GM10266 (cell line): ENCODE results near the gene DENND4A.
A peak's percentile ranks its signal among the peaks of the same experiment; 100 is the strongest.

Experiments used
- DNase-seq: peaks from one replicate; pipeline ENCODE4 v3.0.0; 2012; ENCODE audit errors: extremely low spot score
- TF ChIP-seq, protein P1 (sequence below): IDR thresholded peaks from 2 replicates; pipeline ENCODE4 v1.5.1; 2012; ENCODE audit warnings: mild to moderate bottlenecking, low read depth; ENCODE audit not compliant: control insufficient read depth, insufficient read depth; ENCODE audit errors: missing control alignments

DENND4A gene

DNA sequence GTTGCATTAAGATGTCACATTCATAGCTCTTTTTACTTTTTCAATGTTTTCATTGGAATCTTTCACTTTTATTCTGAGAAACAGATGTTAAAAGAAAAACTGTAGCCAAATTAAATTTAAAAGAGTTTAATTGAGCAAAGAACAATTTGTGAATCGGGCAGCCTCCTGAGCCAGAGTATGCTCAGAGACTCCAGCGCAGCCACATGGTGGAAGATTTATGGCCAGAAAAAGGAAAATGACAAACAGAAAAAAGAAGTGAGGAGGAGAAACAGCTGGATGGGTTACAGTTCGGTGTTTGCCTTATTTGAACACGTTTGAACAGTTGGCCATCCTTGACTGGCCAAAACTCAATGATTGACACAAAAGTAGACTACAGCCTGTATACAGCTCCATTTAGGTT is 43.4 kb upstream of the DENND4A start:
- no peak for DNase-seq
- TF ChIP-seq, protein P1, sequence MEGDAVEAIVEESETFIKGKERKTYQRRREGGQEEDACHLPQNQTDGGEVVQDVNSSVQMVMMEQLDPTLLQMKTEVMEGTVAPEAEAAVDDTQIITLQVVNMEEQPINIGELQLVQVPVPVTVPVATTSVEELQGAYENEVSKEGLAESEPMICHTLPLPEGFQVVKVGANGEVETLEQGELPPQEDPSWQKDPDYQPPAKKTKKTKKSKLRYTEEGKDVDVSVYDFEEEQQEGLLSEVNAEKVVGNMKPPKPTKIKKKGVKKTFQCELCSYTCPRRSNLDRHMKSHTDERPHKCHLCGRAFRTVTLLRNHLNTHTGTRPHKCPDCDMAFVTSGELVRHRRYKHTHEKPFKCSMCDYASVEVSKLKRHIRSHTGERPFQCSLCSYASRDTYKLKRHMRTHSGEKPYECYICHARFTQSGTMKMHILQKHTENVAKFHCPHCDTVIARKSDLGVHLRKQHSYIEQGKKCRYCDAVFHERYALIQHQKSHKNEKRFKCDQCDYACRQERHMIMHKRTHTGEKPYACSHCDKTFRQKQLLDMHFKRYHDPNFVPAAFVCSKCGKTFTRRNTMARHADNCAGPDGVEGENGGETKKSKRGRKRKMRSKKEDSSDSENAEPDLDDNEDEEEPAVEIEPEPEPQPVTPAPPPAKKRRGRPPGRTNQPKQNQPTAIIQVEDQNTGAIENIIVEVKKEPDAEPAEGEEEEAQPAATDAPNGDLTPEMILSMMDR = no peak

DNA sequence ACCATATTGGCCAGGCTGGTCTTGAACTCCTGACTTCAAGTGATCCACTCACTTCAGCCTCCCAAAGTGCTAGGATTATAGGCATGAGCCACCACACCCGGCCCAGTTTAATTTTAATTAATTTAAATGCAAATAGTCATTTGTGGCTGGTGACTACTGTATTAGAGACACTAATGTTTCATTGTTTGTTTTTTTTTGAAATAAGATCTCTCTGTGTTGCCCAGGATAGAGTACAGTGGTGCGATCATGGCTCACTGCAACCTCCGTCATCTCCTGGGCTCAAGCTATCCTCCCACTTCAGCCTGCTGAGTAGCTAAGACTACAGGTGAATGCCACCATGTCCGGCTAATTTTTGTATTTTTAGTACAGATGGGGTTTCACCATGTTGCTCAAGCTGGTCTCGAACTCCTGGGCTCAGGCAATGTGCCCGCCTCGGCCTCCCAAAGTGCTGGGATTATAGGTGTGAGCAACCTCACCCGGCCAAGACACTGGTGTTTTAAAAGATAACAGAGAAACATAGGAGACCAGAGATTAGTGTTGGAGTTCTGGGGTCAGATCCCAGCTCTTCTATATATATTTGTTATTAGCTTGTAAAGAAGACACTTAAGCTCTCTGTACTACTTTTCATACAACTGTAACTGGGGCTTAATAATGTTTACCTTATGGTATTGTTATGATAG is 42.6 kb upstream of the DENND4A start:
- no peak for DNase-seq

DNA sequence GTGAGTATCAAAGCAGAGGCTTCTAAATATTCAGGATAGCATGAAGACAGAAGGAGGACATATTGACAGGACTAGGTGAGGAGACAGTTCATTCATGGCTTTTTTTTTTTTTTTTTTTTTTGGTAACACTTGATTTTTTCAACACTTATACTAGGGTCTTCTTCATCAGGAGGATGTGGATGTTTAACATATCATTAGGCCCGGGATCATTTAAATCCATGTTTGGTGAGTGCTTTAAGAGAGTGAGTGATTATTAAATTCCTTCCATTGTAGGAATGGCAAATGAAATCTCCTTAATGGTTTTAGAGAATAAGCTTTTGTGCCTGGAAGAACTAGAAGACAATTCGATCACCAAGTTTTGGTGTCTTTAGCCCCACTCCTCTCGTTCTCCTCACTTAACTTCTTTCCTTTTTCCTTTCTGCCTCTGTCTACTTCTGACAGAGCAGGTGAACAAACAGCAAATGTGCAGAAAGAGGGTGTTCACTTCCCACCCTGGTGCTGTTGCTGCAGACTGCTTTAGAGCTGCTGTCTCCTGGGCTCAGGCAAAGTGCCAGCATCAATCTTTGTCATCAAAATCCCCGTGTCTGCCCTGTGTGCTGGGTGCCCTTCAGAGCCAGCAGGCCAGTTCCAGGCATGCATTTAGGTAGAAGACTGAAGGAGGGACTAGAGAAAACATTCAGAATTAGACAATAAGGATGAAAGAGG is 41.6 kb upstream of the DENND4A start:
- TF ChIP-seq, protein P1 = no peak
- DNase-seq = no peak

More for the DNA sequence above, 42.6 kb upstream of the DENND4A start:
- TF ChIP-seq, protein P1 = no peak

DNA sequence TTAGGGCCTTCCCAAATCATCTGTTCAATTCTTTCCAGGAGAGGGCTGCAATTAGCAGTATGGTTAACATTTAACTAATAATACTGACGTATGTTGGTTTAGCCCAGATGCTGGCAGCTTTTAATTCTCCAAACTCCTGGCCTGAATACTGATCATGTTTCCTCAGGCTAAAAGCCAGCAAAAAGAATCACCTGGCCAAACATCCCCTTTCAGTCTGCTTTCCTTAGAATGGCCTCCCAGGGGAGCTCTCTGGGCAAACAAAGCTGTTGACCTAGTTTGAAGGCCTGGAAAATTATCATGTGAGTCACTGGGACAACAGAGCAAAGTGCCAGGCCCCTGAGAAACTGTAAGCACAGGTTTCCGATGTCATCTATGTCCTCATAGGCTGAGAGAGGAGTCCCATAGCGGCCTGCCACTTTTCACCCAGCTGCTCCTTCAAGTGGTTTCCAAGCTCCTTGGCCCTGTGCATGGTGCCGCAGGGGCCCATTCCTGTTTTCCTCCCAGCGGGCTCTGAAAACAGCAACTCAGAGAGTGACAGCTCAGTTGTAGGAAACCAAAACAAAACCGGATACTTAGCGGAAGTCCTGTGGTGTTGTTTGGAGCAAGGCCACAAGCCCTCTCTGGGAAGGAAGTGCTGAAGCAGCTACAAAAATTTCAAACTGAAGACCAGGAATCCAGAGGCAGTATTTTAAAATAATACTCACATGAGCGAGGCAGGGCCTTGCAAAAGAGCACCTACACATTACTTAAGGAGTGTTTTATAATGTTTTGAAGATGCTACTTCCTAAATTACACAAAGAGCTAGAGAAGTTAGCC is 40.7 kb upstream of the DENND4A start:
- TF ChIP-seq, protein P1 = no peak
- peak; percentile 24 for DNase-seq

DNA sequence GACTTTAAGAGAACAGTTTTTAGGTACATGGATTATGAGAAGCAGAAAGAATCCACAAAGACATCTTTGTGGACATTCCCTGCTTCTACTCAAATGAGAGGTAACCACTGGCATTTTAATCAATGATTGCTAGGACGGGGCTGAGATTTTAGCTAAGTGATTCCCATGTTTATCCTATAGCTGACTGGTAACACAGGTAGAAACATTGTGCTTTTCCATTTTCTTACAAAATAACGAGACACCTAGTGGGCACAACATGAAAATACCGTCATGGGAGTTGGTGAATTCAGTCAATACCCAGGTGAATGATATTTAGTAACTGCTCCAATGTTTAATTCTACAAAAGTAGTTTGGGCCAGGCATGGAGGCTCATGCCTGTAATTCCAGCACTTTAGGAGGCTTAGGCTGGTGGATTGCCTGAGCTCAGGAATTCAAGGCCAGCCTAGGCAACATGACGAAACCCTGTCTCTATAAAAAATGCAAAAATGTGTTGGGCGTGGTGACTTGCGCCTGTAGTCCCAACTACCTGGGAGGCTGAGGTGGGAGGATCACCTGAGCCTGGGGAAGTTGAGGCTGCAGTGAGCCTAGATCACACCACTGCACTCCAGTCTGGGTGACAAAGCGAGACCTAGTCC is 37.2 kb upstream of the DENND4A start:
- TF ChIP-seq, protein P1 = peak; percentile 63
- DNase-seq = peak; percentile 32

DNA sequence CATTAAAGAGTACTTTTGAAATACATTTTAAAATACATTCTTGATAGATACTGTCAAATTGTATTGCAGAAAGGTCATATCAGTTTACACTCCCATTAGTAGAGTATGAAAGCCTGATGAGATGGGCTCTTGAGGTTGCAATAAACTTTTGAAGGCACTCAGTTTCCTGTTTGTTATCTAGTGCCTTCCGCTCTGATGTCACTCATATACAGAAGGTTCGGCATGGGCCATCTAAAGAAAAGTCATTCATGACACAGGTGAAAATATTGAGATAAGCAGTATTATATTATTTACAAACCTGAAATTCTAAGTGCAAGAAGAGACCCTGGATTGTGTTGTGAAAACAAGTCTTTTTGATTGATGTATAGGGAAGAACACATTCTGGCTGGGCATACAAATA is 36.5 kb upstream of the DENND4A start:
- TF ChIP-seq, protein P1 = no peak
- no peak for DNase-seq

DNA sequence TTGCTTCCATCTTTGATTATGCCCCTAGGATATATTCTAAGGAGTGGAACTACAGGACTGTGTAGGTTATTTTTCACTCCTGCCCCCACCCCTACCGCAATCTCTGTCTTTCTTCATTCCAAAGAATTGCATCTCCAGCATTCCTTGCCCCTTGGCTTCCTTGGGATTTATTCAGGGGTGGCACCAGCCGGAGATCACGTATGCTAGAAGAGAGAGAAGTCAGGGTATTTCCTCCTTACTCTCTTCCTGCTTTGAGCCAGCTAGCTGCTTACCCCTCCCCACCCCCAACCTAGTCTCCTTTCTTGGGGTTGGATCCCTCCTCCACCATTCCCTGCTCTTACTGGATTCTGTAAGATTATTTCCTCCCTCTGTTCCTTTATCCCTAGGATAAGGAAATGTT is 35.0 kb upstream of the DENND4A start:
- DNase-seq = no peak
- TF ChIP-seq, protein P1 = no peak
